Measurements from ENCODE around the gene ATP5F1C.
"Not testable (repeated sequence)": the region's sequence is repeated elsewhere in the genome, so short reads cannot be mapped to it uniquely, and the experiment has no call there.

ATP5F1C gene

DNA sequence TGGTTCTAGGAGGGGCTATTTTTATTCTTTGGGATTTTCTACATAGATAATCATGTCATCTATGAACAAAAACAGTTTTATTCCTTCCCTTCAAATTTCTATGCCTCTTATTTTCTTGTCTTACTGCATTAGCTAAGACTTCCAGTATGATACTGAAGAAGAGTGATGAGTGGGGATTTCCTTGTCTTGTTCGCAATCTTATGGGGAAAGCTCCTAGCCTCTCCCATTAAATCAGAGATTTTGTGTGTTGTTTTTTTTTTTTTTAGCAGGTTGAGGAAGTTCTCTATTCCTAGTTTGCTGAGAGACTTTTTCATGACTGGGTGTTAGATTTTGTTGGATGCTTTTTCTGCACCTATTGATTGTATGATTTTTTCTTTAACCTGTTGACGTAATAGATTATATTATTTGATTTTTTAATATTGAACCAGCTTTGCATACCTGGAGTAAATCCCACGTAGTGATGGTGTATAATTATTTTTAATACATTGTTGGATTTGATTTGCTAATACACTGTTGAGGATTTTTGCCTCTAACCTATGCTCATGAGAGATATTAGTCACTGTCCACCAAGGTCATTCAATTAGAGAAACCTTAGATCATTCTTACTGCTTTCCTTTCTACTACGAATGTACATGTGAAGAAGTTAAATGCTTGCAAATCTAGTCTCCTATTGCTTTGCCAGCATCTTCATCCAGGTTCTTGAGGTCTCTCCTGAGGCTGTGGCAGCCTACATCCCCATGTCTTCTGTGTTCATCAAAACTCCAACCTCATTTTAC is 6.5 kb downstream of the ATP5F1C start:
- DNase-seq (ENCODE audit: low read depth): no peak

DNA sequence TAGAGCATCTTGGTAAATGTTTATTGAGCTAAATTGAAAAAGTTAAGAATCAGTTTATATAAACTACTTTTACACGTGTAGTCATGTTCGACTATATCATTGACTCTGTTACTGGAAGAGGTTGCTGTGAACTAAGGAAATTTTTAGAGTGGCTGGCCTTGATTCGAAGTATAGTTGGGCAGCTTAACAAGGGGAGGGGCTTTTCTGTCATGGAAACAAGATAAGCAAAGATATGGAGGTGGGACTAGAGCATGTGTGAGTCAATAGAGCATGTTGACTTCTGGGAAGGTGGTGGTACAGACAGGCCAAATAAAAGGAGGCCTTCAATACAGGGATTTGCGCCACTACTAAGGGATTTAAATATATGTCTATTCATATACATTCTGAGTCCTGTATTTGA is 7.6 kb downstream of the ATP5F1C start:
- no peak for DNase-seq (ENCODE audit: low read depth)

DNA sequence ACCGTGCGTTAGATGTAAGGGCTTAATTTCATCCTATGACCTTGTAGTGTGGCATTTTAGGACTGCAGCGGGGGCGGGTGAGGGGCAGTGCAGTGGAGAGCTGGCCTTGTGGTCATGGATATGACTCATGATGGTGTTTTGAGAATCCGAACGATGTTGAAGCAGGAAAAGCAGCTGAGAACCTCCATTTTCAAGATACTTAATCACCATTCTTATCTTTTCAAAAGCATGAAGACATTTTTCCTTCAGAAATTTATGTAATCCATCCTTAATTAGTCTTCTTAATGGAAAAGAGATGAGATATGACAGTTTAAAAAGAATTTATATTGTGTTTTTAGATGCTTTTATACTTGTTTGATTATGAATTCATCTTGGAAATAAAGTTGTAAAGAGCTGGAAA is 9.6 kb downstream of the ATP5F1C start:
- DNase-seq (ENCODE audit: low read depth): peak; percentile 79

DNA sequence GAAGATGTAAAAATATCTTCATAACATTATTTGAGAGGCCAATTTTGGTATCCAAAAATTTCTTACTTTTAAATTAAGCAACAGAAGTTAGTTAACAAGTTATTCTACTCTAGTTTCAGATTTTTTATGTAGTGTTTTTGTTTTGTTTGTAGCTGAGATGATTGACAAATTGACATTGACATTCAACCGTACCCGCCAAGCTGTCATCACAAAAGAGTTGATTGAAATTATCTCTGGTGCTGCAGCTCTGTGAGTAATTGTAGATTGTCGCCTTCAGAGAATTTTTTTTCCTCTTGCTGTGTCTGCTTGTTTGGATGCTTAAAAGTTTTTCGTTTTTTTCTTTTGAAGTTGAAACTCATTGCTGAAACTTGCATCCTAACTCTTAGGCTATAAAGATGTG is 14.6 kb downstream of the ATP5F1C start:
- no peak for DNase-seq (ENCODE audit: low read depth)

DNA sequence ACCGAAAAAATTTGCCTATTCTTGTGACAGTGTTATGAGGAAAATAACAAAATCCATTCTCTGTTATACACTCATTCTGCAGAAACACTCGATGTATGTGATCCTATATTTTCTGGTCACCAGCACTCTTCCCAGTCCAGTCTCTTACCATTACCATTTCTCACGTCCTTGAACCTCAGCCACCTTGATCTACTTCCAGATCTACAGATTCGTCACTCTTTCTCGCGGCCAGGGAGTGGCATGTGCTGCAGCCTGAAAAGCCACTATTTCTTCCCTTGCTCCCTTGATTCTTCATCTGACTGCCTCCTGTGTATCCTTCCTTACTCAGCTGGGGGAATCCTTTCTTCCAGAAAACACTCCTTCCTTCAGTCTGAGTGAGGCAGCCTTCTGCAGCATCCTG is 16.2 kb downstream of the ATP5F1C start:
- DNase-seq (ENCODE audit: low read depth): no peak

DNA sequence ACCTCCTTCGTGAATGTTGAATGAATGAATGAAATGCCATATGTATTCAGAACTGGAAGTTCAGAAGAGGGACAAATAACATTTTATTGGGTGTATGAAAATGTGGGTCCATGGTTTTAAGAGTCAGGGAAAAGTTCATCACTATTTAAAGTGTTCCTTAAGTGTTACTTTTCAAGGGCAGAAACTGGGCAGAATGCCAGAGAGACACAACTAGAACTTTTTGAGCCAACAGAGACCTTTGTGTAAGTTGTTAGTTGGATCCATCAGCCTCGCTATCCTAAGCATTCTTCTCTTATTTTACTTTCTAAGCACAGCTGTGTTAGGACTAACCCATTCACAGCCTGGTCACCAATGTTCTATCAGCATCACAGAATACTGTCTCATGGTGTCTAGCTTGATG is 16.8 kb downstream of the ATP5F1C start:
- no peak for DNase-seq (ENCODE audit: low read depth)

DNA sequence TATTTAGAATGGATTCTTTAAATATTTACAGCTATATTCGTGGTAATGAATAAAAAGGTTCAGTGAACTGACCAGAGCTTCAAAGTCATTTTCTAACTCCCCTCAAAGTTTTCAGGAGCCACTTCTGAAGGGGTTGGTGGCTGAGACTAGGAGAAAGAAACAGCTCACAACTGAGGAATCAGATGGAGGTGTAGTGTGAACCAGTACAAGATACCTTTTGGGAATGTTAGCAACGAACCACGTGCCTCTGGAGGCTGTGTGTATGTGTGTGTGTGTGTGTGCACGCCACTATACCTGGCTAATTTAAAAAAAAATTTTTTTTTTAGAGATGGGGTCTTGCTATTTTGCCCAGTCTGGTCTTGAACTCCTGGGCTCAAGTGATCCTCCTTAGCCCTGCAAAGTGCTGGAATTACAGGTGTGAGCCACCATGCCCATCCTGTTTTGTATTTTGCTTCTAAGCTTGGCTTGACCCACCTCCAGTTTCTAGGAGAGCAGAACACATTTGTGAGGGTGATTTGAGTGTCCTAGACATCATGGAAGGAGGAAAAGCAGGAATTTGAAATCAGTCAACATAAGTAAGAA is 20.8 kb downstream of the ATP5F1C start:
- no peak for DNase-seq (ENCODE audit: low read depth)

DNA sequence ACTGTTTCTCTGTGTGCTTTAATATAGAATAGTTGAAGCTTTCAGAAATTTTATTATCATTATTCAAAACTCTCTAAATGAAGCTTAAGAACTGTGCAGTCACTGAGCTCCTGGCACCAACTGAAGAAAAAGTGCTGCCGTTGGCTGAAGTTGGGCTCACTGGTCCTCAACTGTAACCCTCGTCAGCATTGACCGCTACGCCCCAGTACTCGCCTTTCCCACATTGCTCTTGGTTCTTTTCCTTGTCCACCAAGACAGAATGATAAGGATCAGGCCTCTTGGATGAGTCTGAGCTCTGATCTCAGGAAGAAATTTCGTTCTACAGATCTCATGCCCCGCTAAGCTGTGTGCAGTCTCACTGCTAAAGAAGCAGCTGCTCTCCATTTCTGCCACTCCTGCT is 22.5 kb downstream of the ATP5F1C start:
- no peak for DNase-seq (ENCODE audit: low read depth)

DNA sequence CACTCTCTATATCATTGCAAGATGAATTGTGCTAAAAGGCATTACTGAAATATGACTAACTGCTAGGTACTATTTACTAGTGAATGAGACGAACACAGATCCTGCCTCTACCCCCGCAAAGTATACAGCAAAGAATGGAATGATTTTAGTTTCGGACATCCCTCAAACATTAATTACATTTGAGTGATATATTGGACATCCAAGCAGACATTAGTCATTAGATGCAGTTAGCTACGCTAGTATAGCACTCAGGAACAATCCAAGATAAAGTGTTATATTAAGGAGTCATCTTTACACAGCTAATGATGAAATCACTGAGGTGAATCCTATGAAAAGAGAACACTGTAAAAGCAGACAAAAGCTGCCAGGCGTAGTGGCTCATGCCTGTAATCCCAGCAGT is 23.0 kb downstream of the ATP5F1C start:
- no peak for DNase-seq (ENCODE audit: low read depth)

DNA sequence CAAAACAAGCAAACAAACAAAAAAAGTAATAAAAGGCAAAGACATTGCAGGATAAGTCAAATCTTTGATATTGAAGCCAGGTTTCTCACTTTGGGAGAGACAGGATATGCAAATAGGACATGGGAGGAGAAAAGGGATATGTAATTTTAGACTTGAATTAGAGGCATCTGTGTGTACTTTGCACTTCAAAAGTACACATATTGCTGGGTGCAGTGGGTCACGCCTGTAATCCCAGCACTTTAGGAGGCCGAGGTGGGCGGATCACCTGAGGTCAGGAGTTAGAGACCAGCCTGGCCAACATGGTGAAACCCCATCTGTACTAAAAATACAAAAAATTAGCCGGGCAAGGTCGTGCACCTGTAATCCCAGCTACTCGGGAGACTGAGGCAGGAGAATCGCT is 23.8 kb downstream of the ATP5F1C start:
- not testable (repeated sequence) for DNase-seq (ENCODE audit: low read depth)

DNA sequence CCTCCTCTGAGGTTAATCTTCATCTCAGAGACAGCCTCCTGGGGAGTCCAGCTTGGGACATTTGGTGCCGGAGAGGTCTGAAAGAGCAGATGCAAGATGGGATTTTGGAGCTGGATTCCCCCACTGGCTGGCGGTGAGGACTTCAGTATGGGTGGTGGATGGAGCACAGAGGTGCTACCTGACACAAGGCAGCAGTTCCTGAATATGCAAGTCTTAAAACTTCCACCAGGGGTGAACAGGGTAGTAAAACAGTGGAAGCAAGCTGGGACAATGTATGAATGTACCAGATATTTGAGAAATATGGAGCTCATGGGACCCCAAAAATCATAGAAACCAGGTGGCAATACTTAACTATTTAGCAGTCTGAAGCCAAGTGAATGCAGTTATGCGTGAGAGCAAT is 25.5 kb downstream of the ATP5F1C start:
- DNase-seq (ENCODE audit: low read depth): no peak

DNA sequence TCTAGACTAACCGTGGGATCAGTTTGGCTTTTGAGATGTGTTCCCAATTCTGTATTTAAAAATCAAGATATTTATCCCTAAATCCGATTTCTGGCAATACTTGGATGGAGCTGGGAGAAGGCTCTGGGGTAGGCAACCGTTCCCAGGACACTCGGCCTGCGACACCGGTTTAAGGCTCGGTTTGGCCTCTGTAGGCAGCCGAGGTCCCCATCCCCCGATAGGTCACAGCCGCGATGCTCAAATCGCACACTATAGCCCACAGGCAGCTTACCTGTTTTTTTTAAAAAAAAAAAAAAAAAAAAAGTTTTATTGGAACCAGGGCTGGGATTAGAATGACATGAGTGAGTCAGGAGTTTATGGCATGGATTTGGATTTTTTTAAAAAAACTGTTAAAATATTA is 29.6 kb downstream of the ATP5F1C start:
- no peak for DNase-seq (ENCODE audit: low read depth)

DNA sequence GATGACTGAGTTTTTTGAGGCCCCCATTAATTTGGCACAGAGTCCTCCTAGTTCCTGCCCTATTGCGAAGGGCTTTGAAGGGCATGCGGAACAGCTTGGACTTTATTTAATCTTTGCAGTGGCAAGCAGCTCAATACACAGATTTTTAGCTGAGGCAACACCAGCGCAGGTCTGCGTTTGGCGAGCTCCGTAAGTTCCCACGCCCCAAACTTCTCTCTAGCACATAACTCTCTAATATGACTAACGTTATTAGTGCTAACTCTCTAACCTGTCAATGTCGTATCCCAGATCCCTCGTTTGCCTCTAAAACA is 30.0 kb downstream of the ATP5F1C start:
- no peak for DNase-seq (ENCODE audit: low read depth)

DNA sequence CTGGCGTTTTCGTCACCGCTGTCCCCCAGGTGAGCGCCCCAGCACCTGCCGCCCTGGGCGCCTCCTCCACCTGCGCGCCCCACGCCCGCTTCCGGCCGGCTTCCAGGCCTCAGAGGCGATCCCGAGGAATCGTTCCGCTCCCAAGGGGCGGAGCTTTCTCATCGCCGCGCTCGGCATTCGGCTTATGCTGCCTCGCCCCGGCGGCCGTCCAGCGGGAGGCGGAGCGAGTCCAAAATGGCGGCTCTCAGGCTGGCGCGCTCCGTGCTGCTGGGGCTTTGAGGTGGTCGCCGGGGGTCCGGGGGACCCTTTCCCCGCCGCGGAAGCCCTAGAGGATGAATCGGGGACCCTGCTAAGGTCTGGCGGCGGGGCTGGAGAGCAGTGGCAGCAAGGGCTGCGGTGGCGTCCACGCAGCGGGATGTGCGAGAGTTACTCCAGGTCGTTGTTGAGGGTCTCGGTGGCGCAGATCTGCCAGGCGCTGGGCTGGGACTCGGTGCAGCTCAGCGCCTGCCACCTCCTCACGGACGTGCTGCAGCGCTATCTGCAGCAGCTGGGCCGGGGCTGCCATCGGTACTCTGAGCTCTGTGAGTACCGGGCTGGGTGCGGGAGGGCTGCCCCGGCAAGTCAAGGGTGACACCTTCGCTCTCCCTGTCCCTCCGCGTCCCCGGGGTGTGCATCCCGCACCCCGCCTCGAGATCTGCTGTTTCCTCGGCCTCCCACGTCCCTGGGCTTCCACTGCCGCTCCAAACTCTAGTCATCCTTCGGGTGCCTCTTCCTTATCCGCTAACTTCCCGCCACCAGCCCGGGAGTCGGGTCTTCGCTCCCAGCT is 30.5 kb downstream of the ATP5F1C start, which contains the start of gene TAF3:
Gene TAF3, plus strand, starts transcription at position 211 of the 826 bp plus-strand sequence. Its CDS starts 205 bp downstream, at position 416.
- DNase-seq (ENCODE audit: low read depth): peak; percentile 83

DNA sequence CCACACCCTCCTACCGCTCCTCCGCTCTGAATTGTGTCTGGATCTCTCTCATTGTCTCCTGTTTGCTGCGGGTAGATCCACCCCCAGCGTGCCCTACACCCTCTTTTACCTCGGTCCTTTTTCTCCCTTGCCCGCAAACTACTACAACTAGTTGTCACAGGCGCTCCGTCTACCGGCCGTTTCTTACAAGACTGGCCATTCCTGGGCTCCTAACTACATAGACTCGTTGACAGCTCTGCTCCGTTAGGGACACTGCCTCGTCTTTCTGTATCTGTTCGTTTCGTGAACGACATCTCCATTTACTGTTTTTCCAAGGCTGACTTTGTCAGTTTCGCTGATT is 31.1 kb downstream of the ATP5F1C start:
- peak; percentile 36 for DNase-seq (ENCODE audit: low read depth)

DNA sequence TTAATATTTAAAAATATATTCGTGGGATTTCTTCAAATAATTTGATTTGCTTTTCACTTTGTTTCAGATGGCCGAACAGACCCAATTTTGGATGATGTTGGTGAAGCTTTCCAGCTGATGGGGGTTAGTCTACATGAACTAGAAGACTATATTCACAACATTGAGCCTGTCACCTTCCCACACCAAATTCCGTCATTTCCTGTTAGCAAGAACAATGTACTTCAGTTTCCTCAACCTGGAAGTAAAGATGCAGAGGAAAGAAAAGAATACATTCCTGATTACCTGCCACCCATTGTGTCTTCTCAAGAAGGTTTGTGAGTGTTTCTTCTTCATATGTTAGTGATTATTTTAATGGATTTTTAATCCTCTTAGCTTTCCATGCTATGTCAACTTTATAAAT is 36.3 kb downstream of the ATP5F1C start:
- no peak for DNase-seq (ENCODE audit: low read depth)

DNA sequence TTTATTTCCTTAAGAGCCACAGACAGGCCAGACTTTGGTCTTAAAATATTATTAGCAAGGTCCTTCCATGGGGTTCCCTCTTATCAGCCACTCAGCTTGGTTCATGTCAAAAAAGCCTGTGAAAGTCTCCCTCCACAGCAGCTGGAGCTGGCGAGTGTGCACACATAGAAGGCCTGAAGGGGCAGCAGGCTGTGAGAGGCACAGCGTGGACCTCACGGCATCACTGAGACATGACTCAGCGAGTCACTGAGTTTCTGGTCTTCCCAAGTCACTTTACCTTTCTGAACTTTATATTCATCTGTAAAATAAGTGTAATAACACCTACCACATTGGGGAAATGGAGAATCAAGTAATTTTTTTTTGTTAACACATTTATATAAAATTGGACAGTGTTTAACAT is 39.0 kb downstream of the ATP5F1C start:
- no peak for DNase-seq (ENCODE audit: low read depth)

DNA sequence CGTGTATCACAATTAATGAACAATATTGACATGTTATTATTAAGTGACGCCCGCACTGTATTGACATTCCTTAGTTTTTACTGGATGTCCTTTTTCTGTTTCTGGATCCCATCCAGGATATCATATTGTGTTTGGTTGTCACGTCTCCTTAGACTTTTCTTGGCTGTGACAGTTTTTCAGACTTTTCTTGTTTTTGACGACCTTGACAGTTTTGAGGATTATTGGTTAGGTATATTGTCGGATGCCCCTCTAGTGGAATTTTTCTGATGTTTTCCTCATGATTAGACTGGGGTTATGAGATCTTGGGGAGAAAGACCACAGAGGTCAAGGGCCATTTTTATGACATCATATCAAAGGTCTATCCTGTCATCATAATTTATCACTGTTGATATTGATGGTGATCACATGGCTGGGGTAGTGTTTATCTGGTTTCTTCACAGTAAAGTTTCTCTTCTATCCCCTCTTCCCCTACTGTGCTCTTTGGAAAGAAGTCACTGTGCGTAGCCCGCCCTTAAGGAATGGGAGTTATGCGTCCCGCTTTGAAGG is 41.4 kb downstream of the ATP5F1C start:
- no peak for DNase-seq (ENCODE audit: low read depth)

DNA sequence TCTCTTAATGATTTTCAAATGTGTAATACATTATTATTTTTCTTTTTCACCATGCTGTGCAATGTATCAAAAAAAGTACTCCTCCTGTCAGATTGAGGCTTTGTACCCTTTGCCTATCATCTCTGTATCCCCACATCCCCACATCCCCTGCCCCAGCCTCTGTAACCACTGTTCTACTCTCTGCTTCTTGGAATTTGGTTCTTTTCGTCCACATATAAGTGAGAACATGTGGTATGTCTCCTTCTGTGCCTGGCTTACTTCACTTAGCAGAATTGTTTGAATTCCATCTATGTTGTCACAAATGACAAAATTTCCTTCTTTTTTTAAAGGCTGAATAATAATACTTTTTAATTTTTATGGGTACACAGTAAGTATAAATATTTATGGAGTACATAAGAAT is 44.1 kb downstream of the ATP5F1C start:
- no peak for DNase-seq (ENCODE audit: low read depth)

DNA sequence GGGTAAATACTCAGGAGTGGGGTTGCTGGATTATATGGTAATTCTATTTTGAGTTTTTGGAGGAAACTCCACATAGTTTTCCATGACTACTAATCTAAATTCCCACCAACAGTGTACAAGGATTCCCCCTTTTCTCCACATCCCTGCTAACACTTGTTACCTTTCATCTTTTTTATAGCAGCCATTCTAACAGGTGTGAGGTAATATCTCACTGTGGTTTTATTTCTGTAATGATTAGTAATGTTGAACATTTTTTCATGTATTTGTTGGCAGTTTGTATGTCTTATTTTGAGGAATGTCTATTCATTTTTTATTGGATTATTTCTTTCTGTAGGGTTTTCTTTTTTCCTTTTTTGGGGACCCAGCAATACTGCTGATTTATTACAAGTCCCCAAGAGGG is 45.2 kb downstream of the ATP5F1C start:
- no peak for DNase-seq (ENCODE audit: low read depth)

DNA sequence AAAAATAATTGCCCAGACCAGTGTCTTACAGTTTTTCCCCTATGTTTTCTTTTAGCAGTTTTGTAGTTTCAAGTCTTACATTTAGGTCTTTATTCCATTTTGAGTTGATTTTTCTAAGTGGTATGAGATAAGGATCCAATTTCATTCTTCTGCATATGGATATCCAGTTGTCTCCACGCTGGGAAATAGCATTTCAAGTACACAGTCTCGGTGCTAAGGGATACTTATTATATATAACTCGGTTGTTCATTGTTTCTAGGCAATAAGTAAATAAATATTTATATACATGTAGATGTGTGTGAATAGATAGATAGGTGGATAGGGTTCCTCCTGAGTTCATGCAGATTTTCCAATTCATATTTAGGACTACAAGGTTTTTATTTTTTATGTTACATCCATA is 46.3 kb downstream of the ATP5F1C start:
- no peak for DNase-seq (ENCODE audit: low read depth)

DNA sequence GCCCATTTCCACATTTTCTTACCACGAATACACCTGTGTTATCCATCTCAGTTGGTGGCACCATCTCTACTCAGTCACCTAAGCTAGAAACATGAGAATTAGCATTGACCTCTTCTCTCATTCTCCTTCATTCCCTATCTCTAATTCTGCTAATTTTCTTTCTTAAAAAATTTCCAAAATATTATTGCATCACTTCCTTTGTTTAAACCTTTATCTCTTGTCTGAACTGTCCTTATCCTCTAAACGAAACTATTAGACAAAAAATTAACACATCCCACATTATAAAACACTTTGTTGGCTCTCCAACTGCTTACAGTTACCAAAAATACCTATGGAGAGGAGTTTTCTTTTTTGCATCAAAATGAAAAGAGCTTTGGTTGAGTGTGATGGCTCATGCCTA is 48.6 kb downstream of the ATP5F1C start:
- DNase-seq (ENCODE audit: low read depth): no peak

DNA sequence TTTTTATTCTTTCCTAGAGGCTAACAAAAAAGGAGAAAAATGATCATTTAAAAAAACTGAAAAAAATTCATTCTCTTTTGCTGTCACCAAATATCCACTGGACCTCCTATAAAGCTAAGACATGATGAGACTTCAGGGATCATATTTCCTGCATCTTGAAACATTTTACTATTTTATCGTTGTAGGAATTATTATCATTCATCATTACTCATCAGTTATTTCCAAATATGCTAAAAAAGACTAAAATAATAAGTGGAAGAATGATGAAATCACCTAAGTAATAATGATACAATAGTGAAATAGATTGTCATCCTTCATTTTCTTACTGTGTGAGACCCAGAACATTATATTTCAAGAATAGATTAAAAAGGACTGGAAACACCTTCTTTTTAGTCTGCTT is 58.6 kb downstream of the ATP5F1C start:
- peak; percentile 16 for DNase-seq (ENCODE audit: low read depth)

Data from stromal cell of bone marrow (primary cell).